IPS DF 6.9 (cell line): Measurements from ENCODE around the gene CHML.
A peak's percentile ranks its signal among the peaks of the same experiment; 100 is the strongest.

Experiments
- DNase-seq: peaks from one replicate; pipeline ENCODE4 v3.0.0-alpha.2; 2013; ENCODE audit warnings: low read depth, low spot score
- H3K27ac ChIP-seq: one replicate; pipeline ENCODE4 v1.5.1; 2013; ENCODE audit warnings: low read length, control low read depth
- H3K27me3 ChIP-seq: 2 replicates; pipeline ENCODE4 v1.6.1; 2013; ENCODE audit warnings: mild to moderate bottlenecking, low read length; ENCODE audit not compliant: control insufficient read depth, insufficient read depth
- H3K36me3 ChIP-seq: 2 replicates; pipeline ENCODE4 v1.6.1; 2013; ENCODE audit warnings: low read length; ENCODE audit not compliant: control insufficient read depth, insufficient read depth
- H3K4me1 ChIP-seq: 2 replicates; pipeline ENCODE4 v1.6.1; 2013; ENCODE audit warnings: low read length; ENCODE audit not compliant: control insufficient read depth, insufficient read depth
- H3K4me3 ChIP-seq: 2 replicates; pipeline ENCODE4 v1.5.1; 2013; ENCODE audit warnings: mild to moderate bottlenecking, low read length
- H3K9me3 ChIP-seq: 2 replicates; pipeline ENCODE4 v1.6.1; 2013; ENCODE audit warnings: low read length, inconsistent platforms; ENCODE audit not compliant: control insufficient read depth, insufficient read depth
- WGBS: extraction: QIAGEN DNeasy Blood & Tissue Kit; methylation state at CpG from one replicate; pipeline ENCODE4 v1.1.7; 2013; ENCODE audit warnings: mixed read lengths, missing lambda C conversion rate; ENCODE audit not compliant: insufficient read length, insufficient coverage; 5-methylcytosine and 5-hydroxymethylcytosine counted together

Gene CHML

DNA sequence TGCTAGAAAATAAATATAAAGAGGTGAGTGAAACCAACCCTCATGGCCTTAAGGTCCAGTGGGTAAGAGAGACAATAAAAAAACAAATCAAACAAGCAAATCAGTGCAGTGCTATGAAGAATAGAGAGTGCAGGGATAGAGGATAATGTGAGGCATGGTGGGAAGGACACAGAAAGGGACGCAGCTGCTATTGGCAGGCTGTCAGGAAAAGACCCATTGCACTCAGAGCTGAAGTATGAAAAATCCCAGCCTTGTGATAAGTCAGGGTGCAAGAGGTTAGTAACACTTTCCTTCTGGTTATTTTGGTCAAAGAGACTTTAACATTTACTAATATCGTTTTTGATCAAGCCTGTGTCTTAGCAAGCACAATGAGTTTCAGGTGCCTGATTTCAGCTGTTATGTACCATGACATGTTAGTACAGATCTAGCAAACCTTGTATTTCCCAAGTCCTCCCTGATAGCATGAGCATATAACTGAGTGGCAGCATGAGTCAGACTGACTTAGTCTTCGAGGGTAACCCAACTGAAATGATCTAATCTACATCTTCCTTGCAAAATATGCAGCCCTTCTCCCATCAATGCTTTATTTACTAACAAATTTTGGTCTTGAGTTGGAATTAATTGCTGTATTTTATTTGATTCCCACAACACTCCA lies 31.7 kb downstream of the CHML start:
- H3K27me3 ChIP-seq = no peaks in the 10 kb centered on the region
- no peak for DNase-seq
- no CpG with 5 or more reads among the region's 3 CpGs for WGBS
- H3K4me3 ChIP-seq = no peak overlapping the region
- H3K4me1 ChIP-seq = no peaks in the 10 kb centered on the region
- no peak overlapping the region for H3K27ac ChIP-seq
- no peaks in the 10 kb centered on the region for H3K36me3 ChIP-seq
- H3K9me3 ChIP-seq = no peaks in the 10 kb centered on the region

DNA sequence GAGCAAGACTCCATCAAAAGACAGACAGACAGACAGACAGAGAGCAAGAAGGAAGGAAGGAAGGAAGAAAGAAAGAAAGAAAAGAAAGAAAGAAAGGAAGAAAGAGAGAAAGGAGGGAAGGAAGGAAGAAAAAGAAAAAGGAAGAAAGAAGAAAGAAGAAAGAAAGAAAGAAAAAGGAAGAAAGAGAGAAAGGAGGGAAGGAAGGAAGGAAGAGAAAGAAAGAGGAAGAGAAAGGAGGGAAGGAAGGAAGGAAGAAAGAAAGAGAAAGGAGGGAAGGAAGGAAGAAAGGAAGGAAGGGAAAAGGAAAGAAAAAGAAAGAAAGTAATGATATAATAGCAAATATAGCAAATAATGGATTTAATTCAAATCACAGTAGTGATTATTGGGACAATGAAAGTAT lies 32.7 kb downstream of the CHML start:
- H3K4me1 ChIP-seq = no peaks in the 10 kb centered on the region
- H3K9me3 ChIP-seq = no peaks in the 10 kb centered on the region
- no peaks in the 10 kb centered on the region for H3K36me3 ChIP-seq
- no peak overlapping the region for H3K4me3 ChIP-seq
- no peak for DNase-seq
- H3K27ac ChIP-seq = no peak overlapping the region
- H3K27me3 ChIP-seq = no peaks in the 10 kb centered on the region

DNA sequence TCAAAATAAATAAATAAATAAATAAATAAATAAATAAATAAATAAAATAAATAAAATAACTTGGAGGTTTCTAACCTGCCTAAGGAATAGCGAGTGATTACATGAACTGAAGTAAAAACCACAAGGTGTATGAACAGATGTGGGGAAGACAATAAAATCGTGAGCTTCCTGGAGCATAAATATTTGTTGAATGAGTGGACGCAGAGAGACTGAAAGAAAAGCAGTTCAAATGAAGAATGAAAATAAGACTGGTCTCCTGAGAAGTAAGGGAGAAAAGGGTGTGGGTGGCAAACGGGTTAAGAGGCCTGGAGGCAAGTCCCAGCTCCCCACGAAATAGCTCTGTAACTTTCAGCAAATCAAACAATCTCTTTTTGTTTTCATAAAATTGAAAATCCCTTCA lies 33.6 kb downstream of the CHML start:
- no peaks in the 10 kb centered on the region for H3K36me3 ChIP-seq
- no peak overlapping the region for H3K4me3 ChIP-seq
- H3K27me3 ChIP-seq = no peaks in the 10 kb centered on the region
- no peak for DNase-seq
- H3K9me3 ChIP-seq = no peaks in the 10 kb centered on the region
- H3K27ac ChIP-seq = no peak overlapping the region
- H3K4me1 ChIP-seq = no peaks in the 10 kb centered on the region
- no CpG with 5 or more reads among the region's 5 CpGs for WGBS

DNA sequence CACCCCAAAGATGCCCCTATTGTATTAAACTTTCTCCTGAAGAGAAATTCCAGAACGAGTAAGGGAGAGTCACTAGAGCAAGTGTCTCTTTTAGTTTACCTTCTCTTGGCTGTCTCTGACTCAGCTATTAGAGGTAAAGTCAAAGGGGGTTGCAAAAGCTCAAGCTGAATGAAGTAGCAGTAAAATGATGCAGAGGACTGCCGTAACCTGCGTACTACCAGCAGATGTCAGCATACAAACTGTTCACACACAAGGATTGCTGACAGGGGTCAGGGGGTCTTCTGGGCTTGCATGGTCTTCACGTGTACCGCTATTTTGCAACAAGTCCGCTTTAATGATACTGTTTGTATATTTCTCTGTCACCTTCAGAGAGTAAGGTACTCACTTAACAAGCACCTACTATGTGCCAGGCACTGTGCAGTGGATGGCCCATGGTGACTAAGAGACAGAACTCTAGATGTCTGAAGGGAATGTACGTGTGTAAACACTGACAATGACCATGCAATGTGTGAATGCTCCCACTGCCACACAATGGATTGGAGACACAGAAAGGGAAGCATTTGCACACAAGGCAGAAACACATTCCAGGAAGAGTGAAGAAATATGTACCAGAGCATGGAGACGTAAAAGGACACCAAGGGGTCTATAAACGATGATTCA lies 34.9 kb downstream of the CHML start:
- H3K27me3 ChIP-seq = no peaks in the 10 kb centered on the region
- H3K4me3 ChIP-seq = no peak overlapping the region
- no CpG with 5 or more reads among the region's 9 CpGs for WGBS
- no peak overlapping the region for H3K27ac ChIP-seq
- no peaks in the 10 kb centered on the region for H3K9me3 ChIP-seq
- no peaks in the 10 kb centered on the region for H3K4me1 ChIP-seq
- no peaks in the 10 kb centered on the region for H3K36me3 ChIP-seq
- peak; percentile 29 for DNase-seq

DNA sequence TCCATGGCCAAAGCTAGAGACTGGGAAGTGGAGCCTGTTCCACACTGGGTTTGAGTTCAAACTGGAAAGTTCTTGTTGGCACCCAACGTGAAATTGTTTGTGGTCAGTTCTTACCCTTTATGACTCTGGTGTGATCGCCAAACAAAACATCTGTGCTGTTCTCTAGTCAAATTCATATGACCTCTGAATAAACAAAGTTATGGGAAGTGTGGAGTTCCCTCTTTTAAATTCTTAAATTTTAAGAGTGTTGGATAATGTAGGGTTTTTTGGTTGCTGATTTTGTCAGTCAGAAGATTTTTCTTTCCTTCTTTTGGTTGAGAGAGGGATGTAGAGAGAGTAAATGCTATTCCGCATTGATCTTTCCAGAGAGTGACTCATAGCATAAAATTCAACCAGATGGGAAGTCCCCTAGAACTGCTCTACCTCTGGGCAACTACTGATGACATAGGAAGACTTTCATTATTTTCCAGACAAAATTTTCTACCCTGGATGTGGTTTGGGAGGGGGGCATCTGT lies 36.4 kb downstream of the CHML start:
- Histone ChIP-seq H3K27me3 (no peaks in the 10 kb centered on the region), H3K27ac (no peak overlapping the region), H3K4me1 (no peaks in the 10 kb centered on the region), H3K9me3 (no peaks in the 10 kb centered on the region), H3K4me3 (no peak overlapping the region), H3K36me3 (no peaks in the 10 kb centered on the region)
- DNase-seq = no peak
- WGBS = no CpG with 5 or more reads among the region's 3 CpGs

DNA sequence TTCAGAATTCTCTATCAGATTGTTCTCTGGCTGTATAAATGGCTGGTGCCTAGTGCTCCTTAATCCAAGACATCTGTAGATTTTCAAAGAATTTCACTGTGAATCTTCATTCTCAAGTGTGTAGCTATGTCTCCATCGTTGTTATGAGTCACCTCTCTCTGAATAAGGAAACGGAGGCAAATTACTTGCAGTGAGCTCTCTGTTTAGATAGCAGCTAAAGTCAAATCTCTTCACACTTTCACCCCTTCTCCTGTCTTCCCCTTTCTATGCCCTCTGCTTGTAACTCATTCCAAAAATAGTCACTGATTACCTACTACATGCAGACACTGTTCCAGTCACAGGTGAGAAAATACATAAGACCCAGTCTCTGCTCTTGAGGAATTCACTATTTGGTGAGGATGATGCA lies 39.7 kb downstream of the CHML start:
- no CpG with 5 or more reads among the region's 2 CpGs for WGBS
- H3K36me3 ChIP-seq = no peaks in the 10 kb centered on the region
- H3K27me3 ChIP-seq = no peaks in the 10 kb centered on the region
- no peak overlapping the region for H3K4me3 ChIP-seq
- H3K9me3 ChIP-seq = no peaks in the 10 kb centered on the region
- DNase-seq = no peak
- no peak overlapping the region for H3K27ac ChIP-seq
- H3K4me1 ChIP-seq = no peaks in the 10 kb centered on the region

DNA sequence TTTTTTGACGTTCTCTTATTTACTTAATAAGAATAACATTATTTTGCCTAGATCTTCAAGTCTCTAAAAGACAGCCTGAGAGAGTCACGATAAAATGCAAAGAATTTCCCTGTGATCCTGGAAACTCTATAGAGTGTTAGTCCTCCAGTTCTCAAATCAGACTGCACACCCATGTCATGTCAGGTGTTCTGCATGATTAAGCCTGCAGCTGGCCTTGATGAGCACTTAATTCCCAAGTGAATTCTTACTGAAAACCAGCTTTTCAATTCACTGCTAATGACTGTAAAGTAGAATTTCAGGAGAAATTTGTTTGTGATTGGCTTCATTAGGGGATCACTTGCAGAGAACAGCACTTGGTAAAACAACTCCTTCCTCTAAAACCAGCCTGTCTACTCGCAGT lies 41.9 kb downstream of the CHML start:
- no peaks in the 10 kb centered on the region for H3K27me3 ChIP-seq
- H3K36me3 ChIP-seq = no peaks in the 10 kb centered on the region
- H3K27ac ChIP-seq = no peak overlapping the region
- no CpG with 5 or more reads among the region's 3 CpGs for WGBS
- H3K4me3 ChIP-seq = no peak overlapping the region
- no peaks in the 10 kb centered on the region for H3K9me3 ChIP-seq
- no peaks in the 10 kb centered on the region for H3K4me1 ChIP-seq
- no peak for DNase-seq

DNA sequence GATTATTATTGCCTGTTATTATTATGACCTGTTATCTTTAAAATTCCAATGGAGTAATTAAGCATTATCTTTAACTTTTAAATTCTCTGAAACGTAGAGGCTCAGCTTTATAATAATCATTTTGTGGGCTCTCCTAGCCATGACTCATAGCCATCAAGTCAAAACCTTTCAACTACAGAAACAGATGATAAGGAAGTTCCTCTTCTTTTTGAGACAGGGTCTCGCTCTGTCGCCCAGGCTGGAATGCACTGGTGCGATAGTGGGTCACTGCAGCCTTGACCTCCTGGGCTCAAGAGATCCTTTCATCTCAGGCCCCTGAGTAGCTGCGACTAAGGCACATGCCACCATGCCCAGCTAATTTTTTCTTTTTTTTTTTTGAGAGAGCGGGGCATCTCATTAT lies 43.5 kb downstream of the CHML start:
- Histone ChIP-seq H3K27ac (no peak overlapping the region), H3K36me3 (no peaks in the 10 kb centered on the region), H3K27me3 (no peaks in the 10 kb centered on the region), H3K4me3 (no peak overlapping the region), H3K4me1 (no peaks in the 10 kb centered on the region), H3K9me3 (no peaks in the 10 kb centered on the region)
- WGBS = no CpG with 5 or more reads among the region's 6 CpGs
- no peak for DNase-seq

DNA sequence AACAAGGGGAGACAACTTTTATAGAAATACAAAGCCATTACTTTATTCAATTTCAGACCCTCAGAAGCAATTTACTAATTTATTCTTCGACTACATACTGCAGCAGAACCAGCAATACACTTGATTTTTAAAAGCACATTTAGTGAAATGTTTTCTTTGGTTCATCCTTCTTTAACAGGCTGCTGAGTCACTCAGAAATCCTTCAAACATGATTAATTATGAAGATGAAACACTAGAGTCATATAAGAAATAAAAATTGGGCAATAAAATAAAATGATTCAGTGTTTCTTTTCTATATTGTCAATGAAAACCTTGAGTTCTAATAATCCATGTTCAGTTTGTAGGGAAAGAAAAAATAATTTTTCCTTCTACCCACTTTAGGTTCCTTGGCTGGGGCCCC lies 47.0 kb downstream of the CHML start:
- Histone ChIP-seq H3K9me3 (no peaks in the 10 kb centered on the region), H3K4me1 (no peaks in the 10 kb centered on the region), H3K27ac (no peak overlapping the region), H3K4me3 (no peak overlapping the region), H3K27me3 (no peaks in the 10 kb centered on the region), H3K36me3 (no peaks in the 10 kb centered on the region)
- no CpG with 5 or more reads among the region's 1 CpG for WGBS
- no peak for DNase-seq

DNA sequence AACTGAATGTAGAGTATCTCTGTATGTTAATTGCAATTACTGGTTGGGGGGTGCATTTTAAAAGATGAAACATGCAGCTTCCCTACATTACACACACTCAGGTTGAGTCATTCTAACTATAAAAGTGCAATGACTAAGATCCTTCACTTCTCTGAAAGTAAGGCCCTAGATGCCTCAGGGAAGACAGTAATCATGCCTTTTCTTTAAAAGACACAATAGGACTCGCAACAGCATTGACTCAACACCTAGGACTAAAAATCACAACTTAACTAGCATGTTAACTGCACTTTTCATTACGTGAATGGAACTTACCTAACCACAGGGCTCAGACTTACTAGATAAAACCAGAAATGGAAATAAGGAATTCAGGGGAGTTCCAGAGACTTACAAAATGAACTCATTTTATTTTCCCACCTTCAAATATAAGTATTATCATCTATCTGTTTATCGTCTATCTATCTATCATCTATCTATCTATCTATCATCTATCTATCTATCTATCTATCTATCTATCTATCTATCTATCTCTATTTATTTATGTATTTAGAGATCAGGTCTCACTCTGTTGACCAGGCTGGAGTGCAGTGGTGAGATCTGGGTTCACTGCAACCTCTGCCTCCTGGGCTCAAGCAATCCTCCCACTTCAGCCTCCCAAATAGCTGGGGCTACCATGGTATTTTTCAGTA lies 47.8 kb downstream of the CHML start:
- Histone ChIP-seq H3K27me3 (no peaks in the 10 kb centered on the region), H3K4me1 (no peaks in the 10 kb centered on the region), H3K36me3 (no peaks in the 10 kb centered on the region), H3K9me3 (no peaks in the 10 kb centered on the region), H3K27ac (no peak overlapping the region), H3K4me3 (no peak overlapping the region)
- 100% methylated on average over 1 of the region's 3 CpGs for WGBS
- no peak for DNase-seq
